ENCODE data around the gene EIF5AL1.
"Not testable (repeated sequence)": the region's sequence is repeated elsewhere in the genome, so short reads cannot be mapped to it uniquely, and the experiment has no call there.

GRCh38 chr10:79516532-79517205 is 4.3 kb downstream of the EIF5AL1 start:
- not testable (repeated sequence) for TF ChIP-seq CEBPZ (IDR thresholded peaks at IDR 0.05; ENCODE audit: low read depth, low read length); EZH2 (IDR thresholded peaks at IDR 0.05; ENCODE audit: borderline replicate concordance, control insufficient read depth, low read depth, low read length); SPI1 (IDR thresholded peaks at IDR 0.05; ENCODE audit: borderline replicate concordance, insufficient read depth, low read depth, low read length); SP1 (IDR thresholded peaks at IDR 0.05; ENCODE audit: low read depth, low read length); POLR2A (IDR thresholded peaks at IDR 0.05; ENCODE audit: low read depth, low read length); SIN3A (IDR thresholded peaks at IDR 0.05; ENCODE audit: low read depth, low read length); PBX3 (IDR thresholded peaks at IDR 0.05; ENCODE audit: insufficient replicate concordance, low read depth, low read length); NFIC (IDR thresholded peaks at IDR 0.05; ENCODE audit: low read depth, low read length); MAX (IDR thresholded peaks at IDR 0.05; ENCODE audit: low read depth, low read length); REST (IDR thresholded peaks at IDR 0.05; ENCODE audit: low read depth, low read length); MXI1 (IDR thresholded peaks at IDR 0.05; ENCODE audit: low read depth, low read length)
